SIG-M5 treated with dmso at 0.1 percent for 504 hours (cell line): ENCODE data around the gene MYL12A.
"Not testable (repeated sequence)": the region's sequence is repeated elsewhere in the genome, so short reads cannot be mapped to it uniquely, and the experiment has no call there.

Experiments used
- DNase-seq: peaks from one replicate; lab custom pipeline; 2025; ENCODE audit not compliant: unreplicated experiment; lab: John Stamatoyannopoulos, UW

The MYL12A gene

DNA sequence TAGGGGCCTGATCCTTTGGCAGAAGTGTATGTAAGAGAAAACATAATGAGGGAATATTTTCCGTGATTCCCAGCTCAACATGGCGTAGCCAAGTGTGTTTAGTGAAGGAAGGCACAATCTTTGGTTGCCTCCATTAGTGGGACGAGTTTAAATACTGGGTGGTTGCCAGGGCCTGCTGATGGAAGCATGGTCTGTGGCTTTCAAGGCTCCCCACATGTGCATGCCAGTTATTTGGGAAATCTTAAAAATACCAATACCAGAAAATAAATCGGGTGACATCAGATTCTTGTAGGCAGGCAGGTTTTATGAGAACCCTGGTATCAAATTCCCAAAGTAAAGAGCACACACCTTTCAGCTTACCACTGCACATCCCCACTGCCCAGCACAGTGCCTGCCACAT is 7.1 kb downstream of the MYL12A start:
- DNase-seq = no peak

- DNase-seq = no peak
Measured at GRCh38 chr18:3255611-3256165, 8.1 kb downstream of the MYL12A start.

DNA sequence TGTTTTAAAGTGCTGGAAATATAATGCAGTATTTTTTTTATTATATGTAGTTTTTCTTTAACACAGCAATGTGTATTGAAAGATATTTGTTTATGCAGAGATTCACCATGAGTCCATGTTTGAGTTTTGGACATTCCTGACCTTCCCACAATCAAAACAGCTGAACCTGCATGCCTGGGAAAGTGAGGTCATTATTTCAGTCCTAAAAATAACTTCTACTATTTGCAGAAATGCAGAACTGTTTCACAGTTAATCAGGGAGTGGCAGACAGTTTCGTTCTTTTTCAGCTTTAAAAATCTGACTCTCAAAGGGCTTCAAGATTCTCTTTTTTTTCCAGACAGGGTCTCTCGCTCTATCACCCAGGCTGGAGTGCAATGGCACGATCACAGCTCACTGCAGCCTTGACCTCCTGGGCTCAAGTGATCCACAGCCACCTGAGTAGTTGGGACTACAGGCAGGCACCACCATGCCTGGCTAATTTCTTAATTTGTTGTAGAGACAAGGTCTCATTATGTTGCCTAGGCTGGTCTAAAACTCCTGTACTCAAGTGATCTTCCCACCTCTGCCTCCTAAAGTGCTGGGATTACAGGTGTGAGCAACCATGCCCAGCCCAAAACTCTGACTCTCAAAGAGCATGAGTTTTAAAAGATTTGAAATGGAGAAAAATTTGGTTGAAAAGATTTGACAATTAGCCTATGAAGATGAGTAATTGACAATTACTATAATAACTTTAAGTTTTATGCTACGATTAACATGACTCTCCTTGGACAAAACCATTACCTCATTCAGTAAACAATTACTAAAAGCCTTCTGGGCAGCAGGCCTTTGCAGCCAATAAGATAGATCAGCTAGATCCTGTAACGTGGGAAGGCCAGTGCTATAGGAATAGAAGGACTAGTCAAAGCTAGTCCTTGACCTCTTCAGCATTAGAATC is 9.4 kb downstream of the MYL12A start:
- DNase-seq = peak; percentile 57

- no peak for DNase-seq
Measured at GRCh38 chr18:3257627-3258120, 10.1 kb downstream of the MYL12A start.

DNA sequence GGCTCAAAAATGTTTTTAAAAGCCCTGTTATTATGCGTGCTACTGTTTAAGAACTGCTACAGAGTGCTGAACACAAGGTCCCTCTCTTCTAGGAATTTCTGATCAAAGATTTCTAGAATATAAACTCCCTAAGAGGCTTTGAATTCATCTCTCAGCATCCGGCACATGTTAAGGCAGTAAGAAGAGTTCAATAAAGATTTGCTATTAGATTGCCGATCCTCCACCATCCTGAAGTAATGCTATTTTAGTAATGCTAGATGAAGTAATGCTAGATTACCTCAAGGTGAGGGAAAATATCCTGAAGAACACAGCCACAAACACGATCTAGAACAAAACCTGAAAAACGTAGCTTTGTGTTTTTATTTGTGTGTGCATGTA is 13.4 kb downstream of the MYL12A start:
- DNase-seq = no peak

GRCh38 chr18:3261373-3262233 is 14.0 kb downstream of the MYL12A start, which contains the start of gene MYL12B:
MYL12B (plus strand) TSS chr18:3262133; CDS start chr18:3272899, 10,766 bp downstream.
- DNase-seq = peak; percentile 79

- DNase-seq = no peak
Measured at GRCh38 chr18:3262234-3263131, 14.9 kb downstream of the MYL12A start.

GRCh38 chr18:3263132-3263700 is 15.6 kb downstream of the MYL12A start:
- no peak for DNase-seq

GRCh38 chr18:3264362-3264761 is 16.8 kb downstream of the MYL12A start:
- no peak for DNase-seq

DNA sequence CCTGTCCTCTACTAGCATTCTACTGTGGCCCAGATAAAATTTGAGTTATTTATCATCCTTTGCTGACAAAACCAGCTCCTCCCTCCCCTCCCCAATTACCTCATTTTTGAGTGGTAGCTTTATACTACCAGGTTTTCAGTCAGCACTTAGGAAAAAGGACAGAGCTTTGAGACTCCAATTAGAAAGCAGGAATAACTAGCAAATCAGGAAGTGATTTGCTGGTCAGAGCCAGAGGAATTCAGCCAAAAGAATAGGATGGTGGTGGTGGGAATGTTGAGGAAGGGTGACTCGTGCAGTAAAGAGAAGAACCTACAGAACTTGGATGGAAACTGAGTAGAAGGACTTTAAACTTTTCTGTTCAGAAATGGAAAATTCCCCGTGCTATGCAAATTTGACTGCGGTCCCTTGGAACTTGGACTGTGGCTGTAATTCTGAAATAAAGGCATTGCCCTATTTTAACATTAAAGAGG is 18.0 kb downstream of the MYL12A start:
- no peak for DNase-seq

DNA sequence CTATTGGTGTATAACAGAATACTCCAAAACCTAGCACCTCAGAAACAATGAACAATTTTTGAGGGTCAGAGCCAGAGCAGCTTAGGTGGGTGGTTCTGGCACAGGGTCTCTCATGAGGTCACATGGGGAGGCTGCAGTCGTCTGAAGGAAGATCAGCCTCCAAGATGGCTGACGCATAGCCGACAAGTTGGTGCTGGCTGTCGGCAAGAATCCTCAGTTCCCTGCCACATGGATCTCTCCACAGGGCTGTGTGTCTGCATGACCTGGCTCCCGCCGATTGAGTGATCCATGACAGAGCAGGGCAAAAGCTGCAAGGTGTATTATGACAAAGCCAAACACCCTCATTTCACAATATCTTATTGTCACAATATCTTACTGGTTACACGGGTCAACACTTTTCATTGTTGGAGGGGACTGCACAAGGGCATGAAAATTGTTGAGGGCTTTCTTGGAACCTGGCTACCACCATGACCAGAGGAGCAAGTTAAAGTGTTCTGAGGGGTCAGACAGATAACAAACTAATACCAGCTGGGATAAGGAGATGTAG is 18.5 kb downstream of the MYL12A start:
- no peak for DNase-seq

GRCh38 chr18:3268306-3268705 is 20.7 kb downstream of the MYL12A start:
- DNase-seq = no peak

- DNase-seq = no peak
Measured at GRCh38 chr18:3269241-3269913, 21.8 kb downstream of the MYL12A start.

DNA sequence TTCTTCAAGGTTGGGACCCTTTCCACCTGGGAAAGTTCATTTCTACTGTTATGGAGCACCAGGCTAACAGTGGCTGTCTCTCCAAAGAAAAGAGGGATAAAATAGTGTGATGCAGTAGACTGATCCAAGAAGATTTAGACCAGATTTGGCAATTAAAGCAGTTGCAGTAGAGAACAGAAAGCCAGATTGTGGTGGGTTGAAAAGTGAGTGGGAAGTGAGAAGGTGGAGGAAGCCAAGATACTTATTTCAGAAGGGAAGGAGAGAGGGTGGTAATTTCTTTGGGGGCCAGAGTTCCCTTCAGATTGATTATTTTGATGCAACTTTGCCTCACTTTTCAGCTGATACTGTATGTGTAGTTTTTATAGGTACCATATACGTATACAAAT is 22.3 kb downstream of the MYL12A start:
- DNase-seq = no peak

- DNase-seq = no peak
Measured at GRCh38 chr18:3273042-3273441, 25.4 kb downstream of the MYL12A start.

- DNase-seq = not testable (repeated sequence)
Measured at GRCh38 chr18:3277643-3278213, 30.1 kb downstream of the MYL12A start.

DNA sequence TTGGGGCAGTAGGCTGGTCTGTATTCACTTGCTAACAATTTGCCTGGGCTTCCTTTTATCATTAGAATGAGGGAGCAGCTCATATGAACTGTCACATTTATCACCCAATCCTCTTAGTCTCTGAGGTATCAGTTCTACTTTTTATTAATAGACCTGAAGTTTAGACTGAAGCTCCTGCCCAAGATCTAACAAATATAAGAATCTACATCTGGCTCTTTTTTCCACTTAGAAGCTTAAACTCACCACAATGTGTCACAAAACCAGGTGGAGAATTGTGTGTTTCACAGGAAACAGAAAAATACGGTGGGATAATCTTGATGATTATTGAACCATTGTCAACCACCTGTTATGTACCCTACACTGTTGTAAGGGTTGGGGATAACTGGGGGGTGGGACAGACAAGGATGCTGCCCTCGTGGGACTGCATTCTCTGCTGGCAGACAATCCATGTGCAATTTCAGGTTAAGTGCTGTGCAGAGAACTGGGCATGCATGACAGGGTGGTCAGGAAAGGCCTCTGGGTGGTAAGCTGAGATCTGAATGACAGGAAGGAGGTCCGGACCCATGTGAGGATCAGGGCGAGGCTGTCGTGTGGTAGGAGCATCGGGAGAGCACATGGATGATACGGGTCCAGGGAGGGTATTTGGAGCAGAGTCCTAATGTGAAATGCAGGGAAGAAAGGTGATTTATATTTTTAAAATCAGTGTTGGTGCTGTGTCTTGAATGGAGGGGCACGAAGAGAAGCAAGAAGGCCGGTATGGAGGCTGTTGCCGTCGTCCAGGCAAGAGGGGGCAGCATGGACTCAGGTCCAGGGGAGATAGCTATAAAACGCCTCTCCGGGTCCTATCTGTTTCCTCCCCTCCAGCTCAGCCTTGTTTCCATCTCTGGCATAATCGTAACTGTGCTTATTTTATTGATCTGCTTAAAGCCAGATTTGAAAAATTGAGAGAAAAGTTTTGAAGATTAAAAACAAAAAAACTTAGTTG is 31.9 kb downstream of the MYL12A start:
- DNase-seq = peak; percentile 78
